Transverse colon (tissue), 3 donors: ENCODE measurements around the gene CCT2.

Source experiments
- EP300 ChIP-seq: sonication (generic); formaldehyde crosslinking; IDR thresholded peaks from one replicate; pipeline ENCODE4 v1.6.1; 2017; ENCODE audit warnings: antibody characterized with exemption, low read depth
- POLR2AphosphoS5 ChIP-seq, 3 donors: sonication (generic); formaldehyde crosslinking; IDR thresholded peaks; one replicate each; pipeline ENCODE4 v1.6.1; 2016; ENCODE audit warnings: antibody characterized with exemption in 3 of 3

GRCh38 chr12:69647178-69647577 is 61.9 kb downstream of the CCT2 start:
- no peak for TF ChIP-seq POLR2AphosphoS5 (IDR thresholded peaks at IDR 0.05)
- TF ChIP-seq EP300: no peak
